Measurements from ENCODE around the gene SLC44A2. TPM values are rescaled to one million over a fixed set of nuclear protein-coding genes. Genes with fewer than 3 reads are reported as not detected.

The SLC44A2 gene
- total and polyA plus RNA-seq, 2 of the 13 experiments (the other 11 are each of a cell fraction or from before 2014, with no cell fraction given), result 2.4 to 5.6 TPM

DNA sequence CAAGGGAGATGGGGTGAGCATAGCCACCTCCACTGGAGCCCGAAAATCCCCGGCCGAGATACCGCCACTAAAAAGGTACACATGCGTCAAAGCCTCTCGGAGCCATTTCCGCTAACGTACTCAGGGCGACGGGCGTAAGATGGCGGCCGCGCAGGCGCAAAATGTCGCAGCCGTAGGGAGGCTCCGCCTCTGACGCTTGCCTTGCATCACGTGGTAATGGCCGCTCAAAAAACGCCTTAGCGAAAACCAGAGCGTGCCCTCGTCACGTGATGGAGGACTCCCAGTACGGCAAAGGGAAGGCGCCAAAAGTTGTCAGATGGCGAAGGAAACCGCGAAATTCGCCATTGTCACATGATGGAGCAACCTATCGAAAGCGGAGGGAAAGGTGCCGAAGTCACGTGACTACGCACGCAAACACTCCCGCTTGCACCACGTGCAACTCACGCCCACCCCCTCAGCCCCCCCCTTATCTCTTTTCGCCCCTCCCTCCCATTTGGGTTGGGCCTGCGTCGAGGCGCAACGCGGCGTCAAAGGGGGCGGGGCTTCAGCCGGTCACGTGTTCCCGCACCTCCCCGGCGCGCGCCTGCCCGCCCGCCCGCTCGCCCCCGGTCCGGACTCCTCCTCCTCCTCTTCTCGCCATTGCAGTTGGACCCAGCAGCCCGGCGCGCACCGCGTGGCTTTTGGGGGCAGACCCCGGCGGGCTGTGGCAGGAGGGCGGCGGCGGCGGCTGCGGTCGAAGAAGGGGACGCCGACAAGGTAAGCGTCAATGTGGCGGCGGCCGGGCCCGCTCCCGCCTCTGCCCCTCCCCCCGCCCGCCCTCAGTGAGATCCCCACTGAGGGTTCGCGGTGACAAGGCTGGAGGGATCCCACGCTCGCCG is 28.6 kb downstream of the SLC44A2 start, which contains the start of gene ILF3 (continued):
- TF ChIP-seq, protein P1, sequence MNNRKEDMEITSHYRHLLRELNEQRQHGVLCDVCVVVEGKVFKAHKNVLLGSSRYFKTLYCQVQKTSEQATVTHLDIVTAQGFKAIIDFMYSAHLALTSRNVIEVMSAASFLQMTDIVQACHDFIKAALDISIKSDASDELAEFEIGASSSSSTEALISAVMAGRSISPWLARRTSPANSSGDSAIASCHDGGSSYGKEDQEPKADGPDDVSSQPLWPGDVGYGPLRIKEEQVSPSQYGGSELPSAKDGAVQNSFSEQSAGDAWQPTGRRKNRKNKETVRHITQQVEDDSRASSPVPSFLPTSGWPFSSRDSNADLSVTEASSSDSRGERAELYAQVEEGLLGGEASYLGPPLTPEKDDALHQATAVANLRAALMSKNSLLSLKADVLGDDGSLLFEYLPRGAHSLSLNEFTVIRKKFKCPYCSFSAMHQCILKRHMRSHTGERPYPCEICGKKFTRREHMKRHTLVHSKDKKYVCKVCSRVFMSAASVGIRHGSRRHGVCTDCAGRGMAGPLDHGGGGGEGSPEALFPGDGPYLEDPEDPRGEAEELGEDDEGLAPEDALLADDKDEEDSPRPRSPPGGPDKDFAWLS (CRISPR knock-in tag; IDR thresholded peaks at IDR 0.05; ENCODE audit: borderline replicate concordance), result no peak
- TF ChIP-seq, protein P2, sequence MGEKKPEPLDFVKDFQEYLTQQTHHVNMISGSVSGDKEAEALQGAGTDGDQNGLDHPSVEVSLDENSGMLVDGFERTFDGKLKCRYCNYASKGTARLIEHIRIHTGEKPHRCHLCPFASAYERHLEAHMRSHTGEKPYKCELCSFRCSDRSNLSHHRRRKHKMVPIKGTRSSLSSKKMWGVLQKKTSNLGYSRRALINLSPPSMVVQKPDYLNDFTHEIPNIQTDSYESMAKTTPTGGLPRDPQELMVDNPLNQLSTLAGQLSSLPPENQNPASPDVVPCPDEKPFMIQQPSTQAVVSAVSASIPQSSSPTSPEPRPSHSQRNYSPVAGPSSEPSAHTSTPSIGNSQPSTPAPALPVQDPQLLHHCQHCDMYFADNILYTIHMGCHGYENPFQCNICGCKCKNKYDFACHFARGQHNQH (CRISPR knock-in tag; IDR thresholded peaks at IDR 0.05), result peak; percentile 91
- TF ChIP-seq CBX5 (CRISPR knock-in tag; IDR thresholded peaks at IDR 0.05; ENCODE audit: borderline replicate concordance) (peak; percentile 85; the same call in 1 of the 2 replicates), NFKB2 (CRISPR knock-in tag; IDR thresholded peaks at IDR 0.05; ENCODE audit: borderline replicate concordance) (peak; percentile 59; the same call in 1 of the 2 replicates), NFRKB (IDR thresholded peaks at IDR 0.05) (0 out of 2 replicates have a peak, but pooled peaks have one; percentile 18), HOXA9 (CRISPR knock-in tag; IDR thresholded peaks at IDR 0.05; ENCODE audit: borderline replicate concordance) (no peak), ZFP90 (CRISPR knock-in tag; IDR thresholded peaks at IDR 0.05; ENCODE audit: borderline replicate concordance) (peak; percentile 81; the same call in 1 of the 2 replicates), ZNF749 (CRISPR knock-in tag; IDR thresholded peaks at IDR 0.05; ENCODE audit: borderline replicate concordance) (peak; percentile 83; the same call in 1 of the 2 replicates), FOXK1 (CRISPR knock-in tag; IDR thresholded peaks at IDR 0.05; ENCODE audit: borderline replicate concordance, low read depth) (peak; percentile 95), PAF1 (CRISPR knock-in tag; IDR thresholded peaks at IDR 0.05) (no peak), FOXP1 (IDR thresholded peaks at IDR 0.05) (peak; percentile 27; the same call in 1 of the 2 replicates), FOXP1 (CRISPR knock-in tag; IDR thresholded peaks at IDR 0.05) (peak; percentile 35; the same call in 1 of the 2 replicates), ZNF451 (CRISPR knock-in tag; IDR thresholded peaks at IDR 0.05) (peak; percentile 92), ELF3 (CRISPR knock-in tag; IDR thresholded peaks at IDR 0.05) (peak; percentile 62; the same call in 1 of the 2 replicates), ZFY (CRISPR knock-in tag; IDR thresholded peaks at IDR 0.05) (peak; percentile 78), ZNF207 (IDR thresholded peaks at IDR 0.05; ENCODE audit: borderline replicate concordance) (peak; percentile 100), KDM3A (CRISPR knock-in tag; IDR thresholded peaks at IDR 0.05; ENCODE audit: low read depth) (peak; percentile 51; the same call in 1 of the 2 replicates), SOX13 (IDR thresholded peaks at IDR 0.05) (peak; percentile 22; the same call in 1 of the 2 replicates), SOX13 (CRISPR knock-in tag; conservative IDR thresholded peaks at IDR 0.05 in 1 of 2, IDR thresholded peaks at IDR 0.05 in 1 of 2) (peak in 1 of 2 experiments; percentile 65; a peak in 2 of 4 replicates), SIN3B (IDR thresholded peaks at IDR 0.05; ENCODE audit: low read length) (peak; percentile 68), ZNF282 (IDR thresholded peaks at IDR 0.05; ENCODE audit: partially characterized antibody) (no peak), ZBTB1 (CRISPR knock-in tag; IDR thresholded peaks at IDR 0.05; ENCODE audit: borderline replicate concordance) (no peak), MYC (CRISPR knock-in tag; IDR thresholded peaks at IDR 0.05; ENCODE audit: borderline replicate concordance) (peak; percentile 97)
- TF ChIP-seq, protein P3, sequence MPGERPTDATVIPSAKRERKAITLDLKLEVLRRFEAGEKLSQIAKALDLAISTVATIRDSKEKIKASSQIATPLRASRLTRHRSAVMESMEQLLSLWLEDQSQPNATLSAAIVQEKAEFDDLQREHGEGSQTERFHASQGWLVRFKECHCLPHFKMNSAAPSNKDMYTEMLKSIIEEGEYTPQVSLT (CRISPR knock-in tag; IDR thresholded peaks at IDR 0.05; ENCODE audit: borderline replicate concordance, low read depth), result peak; percentile 33; the same call in 1 of the 2 replicates
- TF ChIP-seq, protein P4, sequence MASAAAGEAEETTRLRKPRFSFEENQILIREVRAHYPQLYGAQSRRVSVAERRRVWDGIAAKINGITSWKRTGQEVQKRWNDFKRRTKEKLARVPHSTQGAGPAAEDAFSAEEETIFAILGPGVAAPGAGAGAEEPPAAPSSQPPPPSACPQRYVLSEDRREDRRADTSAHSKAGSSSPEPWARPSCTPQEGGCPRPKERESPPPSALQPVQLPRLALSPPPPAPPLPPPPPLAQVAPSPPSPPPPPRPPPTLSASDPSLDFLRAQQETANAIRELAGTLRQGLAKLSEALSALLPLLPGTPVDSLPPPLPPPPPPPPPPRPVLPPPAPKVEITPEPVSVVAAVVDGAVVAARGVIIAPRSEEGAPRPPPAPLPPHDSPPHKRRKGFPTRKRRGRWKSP (CRISPR knock-in tag; IDR thresholded peaks at IDR 0.05), result peak; percentile 89; the same call in 1 of the 2 replicates
- TF ChIP-seq, protein P5, sequence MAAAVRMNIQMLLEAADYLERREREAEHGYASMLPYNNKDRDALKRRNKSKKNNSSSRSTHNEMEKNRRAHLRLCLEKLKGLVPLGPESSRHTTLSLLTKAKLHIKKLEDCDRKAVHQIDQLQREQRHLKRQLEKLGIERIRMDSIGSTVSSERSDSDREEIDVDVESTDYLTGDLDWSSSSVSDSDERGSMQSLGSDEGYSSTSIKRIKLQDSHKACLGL (CRISPR knock-in tag; IDR thresholded peaks at IDR 0.05), result no peak; the same call in none of the 2 replicates

Data from HepG2 (cell line).